GM12878 (cell line): ENCODE measurements around the gene LPIN1. TPM values are rescaled to one million over a fixed set of nuclear protein-coding genes. Genes with fewer than 3 reads are reported as not detected.
A peak's percentile ranks its signal among the peaks of the same experiment; 100 is the strongest.

Experiments
- ATAC-seq: fragments of 200-7000 bp; cut with Tn5 transposase; 3 replicates; pipeline ENCODE4 v1.9.1; 2020; ENCODE audit warnings: mild to moderate bottlenecking, moderate library complexity
- BruUV-seq: library from RNA; stranded (reverse); fragments of 400-500 nt; replicated peaks from 2 replicates; lab custom pipeline; 2021; lab: Mats Ljungman, UMichigan
- CTCF ChIA-PET: fragments of 300-600 bp; sonication (Branson Sonifier 250); formaldehyde crosslinking; extraction: SDS; loops from one replicate; lab custom pipeline; 2021; ENCODE audit warnings: inconsistent platforms; lab: Yijun Ruan, JAX
- POLR2A ChIA-PET: fragments of 350-600 bp; formaldehyde crosslinking; extraction: SDS; loops from one replicate; lab custom pipeline; 2021; ENCODE audit warnings: inconsistent platforms; lab: Charles Lee
- RAD21 ChIA-PET: fragments of 300-600 bp; sonication (Branson Sonifier 250); formaldehyde crosslinking; loops from one replicate; lab custom pipeline; 2023; ENCODE audit warnings: antibody characterized with exemption; ENCODE audit not compliant: unreplicated experiment; lab: Charles Lee
- SMC1A ChIA-PET: fragments of 300-600 bp; sonication (Branson Sonifier 250); formaldehyde crosslinking; loops from one replicate; lab custom pipeline; 2023; ENCODE audit not compliant: unreplicated experiment, uncharacterized antibody; lab: Charles Lee
- DNase-seq: peaks from one replicate; pipeline ENCODE4 v3.0.0-alpha.2; 2011; ENCODE audit warnings: low read depth, low spot score
- FAIRE-seq: peaks from 3 replicates; lab custom pipeline; 2011; peaks lifted over from hg19 to GRCh38; lab: Jason Lieb, UNC
- H2AFZ ChIP-seq: 2 replicates; pipeline ENCODE4 v1.6.0; 2011; ENCODE audit warnings: low read depth, low read length, control low read depth; ENCODE audit not compliant: control insufficient read depth
- H3K27ac ChIP-seq: 2 replicates; pipeline ENCODE4 v1.5.1; 2011; ENCODE audit warnings: control low read depth; ENCODE audit not compliant: control insufficient read depth, insufficient read depth
- H3K27me3 ChIP-seq, 2 experiments: replicated peaks in 1 of 2; 2 replicates each; pipeline versions ENCODE4 v1.6.0 to v1.6.1; 2011; ENCODE audit warnings: low read length in 1 of 2; ENCODE audit not compliant: control insufficient read depth in 2 of 2, insufficient read depth in 2 of 2
- H3K36me3 ChIP-seq, 2 experiments: 2 replicates each; pipeline ENCODE4 v1.5.1; 2011; ENCODE audit warnings: low read length in 1 of 2; ENCODE audit not compliant: control insufficient read depth in 2 of 2, insufficient read depth in 2 of 2
- H3K4me1 ChIP-seq: 2 replicates; pipeline ENCODE4 v1.6.1; 2011; ENCODE audit warnings: mild to moderate bottlenecking, low read length, moderate library complexity, mixed read lengths; ENCODE audit not compliant: control insufficient read depth, insufficient read depth
- H3K4me2 ChIP-seq: 2 replicates; pipeline ENCODE4 v1.6.0; 2011; ENCODE audit warnings: control low read depth; ENCODE audit not compliant: control insufficient read depth, insufficient read depth
- H3K4me3 ChIP-seq: fragments of 200-600 bp; sonication (generic); 2 replicates; pipeline ENCODE4 v1.5.1; 2016
- H3K79me2 ChIP-seq: 2 replicates; pipeline ENCODE4 v1.6.0; 2011; ENCODE audit warnings: low read length; ENCODE audit not compliant: control insufficient read depth, insufficient read depth
- H3K9ac ChIP-seq: 2 replicates; pipeline ENCODE4 v1.8.0; 2011; ENCODE audit warnings: low read length, control low read depth, mixed read lengths; ENCODE audit not compliant: control insufficient read depth, insufficient read depth
- H3K9me3 ChIP-seq: replicated peaks from 3 replicates; pipeline ENCODE4 v1.5.1; 2011; ENCODE audit warnings: mild to moderate bottlenecking, low read length; ENCODE audit not compliant: control insufficient read depth, insufficient read depth
- H4K20me1 ChIP-seq: 2 replicates; pipeline ENCODE4 v1.6.0; 2011; ENCODE audit not compliant: control insufficient read depth, insufficient read depth
- ASH2L ChIP-seq: fragments of 300-600, 200-600 bp; sonication (generic); IDR thresholded peaks from 2 replicates; pipeline ENCODE4 v1.6.1; 2017; ENCODE audit warnings: low read depth, mild to moderate bottlenecking, borderline replicate concordance
- BACH1 ChIP-seq: fragments of 450-650 bp; IDR thresholded peaks from 2 replicates; pipeline ENCODE4 v1.6.1; 2017; ENCODE audit warnings: mild to moderate bottlenecking, borderline replicate concordance
- ESRRA ChIP-seq: IDR thresholded peaks from 2 replicates; pipeline ENCODE4 v1.6.1; 2012; ENCODE audit warnings: mild to moderate bottlenecking, low read length, improper control_type of control experiment
- FOS ChIP-seq: IDR thresholded peaks from 3 replicates; pipeline ENCODE4 v1.6.1; 2011; ENCODE audit warnings: borderline replicate concordance; ENCODE audit not compliant: insufficient read length; ENCODE audit errors: extremely low read depth
- IKZF1 ChIP-seq: fragments of 450-650 bp; conservative IDR thresholded peaks from 2 replicates; pipeline ENCODE4 v1.6.1; 2017; ENCODE audit warnings: antibody characterized with exemption, mild to moderate bottlenecking
- KAT2A ChIP-seq: conservative IDR thresholded peaks from 2 replicates; pipeline ENCODE4 v1.6.1; 2011; ENCODE audit warnings: low read depth, low read length; ENCODE audit not compliant: control insufficient read depth
- NR2C1 ChIP-seq: fragments of 450-650 bp; IDR thresholded peaks from 2 replicates; pipeline ENCODE4 v1.6.1; 2017; ENCODE audit warnings: antibody characterized with exemption, mild to moderate bottlenecking, moderate library complexity
- PAX5 ChIP-seq: IDR thresholded peaks from 2 replicates; pipeline ENCODE4 v1.6.1; 2011; ENCODE audit warnings: low read depth, low read length, borderline replicate concordance
- POLR2A ChIP-seq: IDR thresholded peaks from 2 replicates; pipeline ENCODE4 v1.6.1; 2011; ENCODE audit warnings: low read depth, mild to moderate bottlenecking, low read length
- RAD21 ChIP-seq: IDR thresholded peaks from 2 replicates; pipeline ENCODE4 v1.6.1; 2011; ENCODE audit warnings: mild to moderate bottlenecking, low read depth, low read length, moderate library complexity; ENCODE audit not compliant: insufficient read depth
- RB1 ChIP-seq: fragments of 450-650 bp; formaldehyde crosslinking; IDR thresholded peaks from 2 replicates; pipeline ENCODE4 v1.6.1; 2017; ENCODE audit warnings: mild to moderate bottlenecking, borderline replicate concordance
- SPI1 ChIP-seq: IDR thresholded peaks from 2 replicates; pipeline ENCODE4 v1.6.1; 2011; ENCODE audit warnings: low read depth, mild to moderate bottlenecking, low read length, moderate library complexity, borderline replicate concordance; ENCODE audit not compliant: insufficient read depth
- TARDBP ChIP-seq: IDR thresholded peaks from 2 replicates; pipeline ENCODE4 v1.6.1; 2016; ENCODE audit warnings: borderline replicate concordance
- ZBED1 ChIP-seq: IDR thresholded peaks from 2 replicates; pipeline ENCODE4 v1.6.1; 2016; ENCODE audit warnings: borderline replicate concordance
- WGBS: methylation state at CpG from one replicate; pipeline ENCODE4 v1.1.6; 2016; ENCODE audit warnings: low lambda C conversion rate; ENCODE audit not compliant: insufficient replicate concordance, insufficient coverage; ENCODE audit errors: missing lambda C conversion rate; 5-methylcytosine and 5-hydroxymethylcytosine counted together
- in situ Hi-C: fragments of 300-500 bp; cut with MboI; formaldehyde crosslinking; loops from 9 replicates; pipeline ENCODE4 v1.14.3; 2018; ENCODE audit warnings: mixed read lengths
- intact Hi-C: fragments of 100-400 bp; cut with micrococcal nuclease; formaldehyde crosslinking; loops from one replicate; pipeline ENCODE4 v1.14.2; 2022; ENCODE audit not compliant: unreplicated experiment
- polyA plus RNA-seq, 11 experiments: library from polyadenylated mRNA; depleted of rRNA in 4 of 11; unstranded in 6 of 11; stranded (reverse) in 5 of 11; fragments of >200 nt; fragmentation: Nextera tagmentation in 4 of 11; fragmentation: Illumina TruSeq in 1 of 11; extraction: Ambion mirVana in 4 of 11; extraction: Trizol in 1 of 11; gene quantifications; 1 replicate in 1 of 11; 2 replicates in 10 of 11; pipeline versions ENCODE4 v1.2.1 to v1.2.3, GENCODE V29; 2011 to 2016; ENCODE audit warnings: inconsistent platforms in 2 of 11, missing spikeins in 2 of 11, low read depth in 1 of 11
- total RNA-seq, 4 experiments: library from RNA; depleted of rRNA in 3 of 4; stranded (reverse); fragments of >200 nt in 3 of 4; fragmentation: Illumina TruSeq in 1 of 4; extraction: Trizol in 1 of 4; gene quantifications; 2 replicates each; pipeline versions ENCODE4 v1.2.1 to v1.2.3, GENCODE V29; 2013 to 2021
- TF ChIP-seq, protein P1 (sequence below): IDR thresholded peaks from 2 replicates; pipeline ENCODE4 v1.6.1; 2012; ENCODE audit warnings: mild to moderate bottlenecking, low read depth, low read length
- TF ChIP-seq, protein P2 (sequence below): fragments of 450-650 bp; IDR thresholded peaks from 2 replicates; pipeline ENCODE4 v1.6.1; 2016; ENCODE audit warnings: mild to moderate bottlenecking

Gene LPIN1
- total and polyA plus RNA-seq, 10 of the 15 experiments (the other 5 are each of a cell fraction or from before 2014, with no cell fraction given): 18.8 to 82.5 (median 50.3) TPM

DNA sequence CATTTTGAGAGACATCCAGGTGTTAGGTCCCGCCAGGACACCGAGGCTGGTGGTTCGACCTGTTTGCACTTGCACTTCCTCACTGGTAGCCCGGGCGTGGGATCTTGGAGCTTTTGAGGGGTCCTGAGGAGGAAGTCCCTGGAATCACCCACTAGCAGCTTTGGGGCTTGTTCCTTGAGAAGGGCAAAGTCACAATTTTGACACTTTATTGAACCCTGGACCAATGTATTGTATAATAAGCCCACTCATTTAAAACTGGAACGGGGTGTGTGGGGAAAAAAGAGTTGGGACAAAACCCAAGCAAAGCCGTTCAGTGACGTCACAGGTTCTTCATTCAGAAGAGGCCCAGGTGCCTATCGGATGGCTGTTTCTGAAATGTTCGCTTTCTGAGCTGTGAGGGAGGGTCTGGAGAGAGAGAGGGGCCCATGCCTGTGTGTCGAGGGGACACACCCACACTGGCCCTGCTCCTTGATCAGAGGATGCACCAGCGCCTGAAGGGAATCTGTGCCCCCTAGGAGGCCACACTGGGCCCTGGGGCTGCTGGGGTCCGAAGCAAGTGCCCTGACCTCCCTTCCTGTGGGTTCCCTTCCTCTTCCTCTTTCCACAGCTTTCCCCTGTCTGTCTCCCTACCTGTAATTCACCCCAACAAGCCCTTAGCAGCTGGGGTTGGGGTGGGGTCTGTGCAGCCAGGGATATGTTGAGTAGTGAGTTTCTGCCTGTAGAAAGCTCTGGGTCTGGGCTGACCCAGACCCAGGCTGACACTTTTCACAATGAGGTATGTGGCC, 2.6 kb downstream of the LPIN1 start (continued):
- TF ChIP-seq PAX5: no peak
- TF ChIP-seq ASH2L: no peak
- no peak for TF ChIP-seq ZBED1
- no peak; the same call in 1 of the 2 replicates for TF ChIP-seq BACH1
- peak; percentile 60; the same call in 1 of the 2 replicates for TF ChIP-seq SPI1
- TF ChIP-seq IKZF1: no peak
- TF ChIP-seq FOS: no peak

DNA sequence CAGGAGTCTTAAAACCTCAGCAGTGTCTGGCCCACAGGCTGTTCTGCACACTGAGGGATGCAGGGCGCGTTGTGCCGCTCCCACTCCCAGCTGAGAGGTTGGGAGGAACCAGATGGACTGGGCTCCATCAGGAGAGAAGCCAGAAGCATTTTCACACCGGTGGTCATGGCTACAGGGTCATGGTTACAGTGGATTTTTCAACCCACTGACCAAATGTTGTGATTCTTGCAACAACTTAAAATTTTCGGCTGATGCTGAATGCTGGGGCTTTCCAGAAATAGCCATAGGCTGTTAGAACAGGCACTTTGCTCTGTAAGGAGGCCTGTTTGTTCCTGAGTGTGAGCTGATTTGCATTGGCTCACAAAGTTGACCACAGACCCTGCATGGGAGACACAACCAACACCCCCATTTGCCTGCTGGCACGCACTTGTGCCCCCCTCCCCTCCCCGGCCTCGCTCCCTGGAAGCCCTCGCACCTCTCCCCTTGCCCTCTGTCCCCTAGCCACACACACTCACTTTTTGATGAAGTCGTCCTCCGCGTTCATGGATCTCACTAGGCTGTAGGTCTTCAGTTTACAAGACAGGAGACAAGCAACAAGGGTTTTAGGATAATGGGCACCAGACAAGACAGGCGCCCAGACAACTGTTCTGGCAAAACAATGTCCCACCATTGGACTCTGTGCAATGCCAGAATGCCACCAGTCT, 3.4 kb downstream of the LPIN1 start:
- POLR2A ChIA-PET: interaction anchor here (1.3 to 2.7 kb wide), 4 partner anchors 8 to 28 kb away, joined by 3 to 13 read pairs (median 5); no protein-coding TSS in a partner anchor
- RAD21 ChIA-PET: interaction anchor here (0.5 to 5.6 kb wide), 7 partner anchors 10 to 979 kb away, joined by 3 to 43 read pairs (median 4); no protein-coding TSS in a partner anchor
- TF ChIP-seq, protein P1, sequence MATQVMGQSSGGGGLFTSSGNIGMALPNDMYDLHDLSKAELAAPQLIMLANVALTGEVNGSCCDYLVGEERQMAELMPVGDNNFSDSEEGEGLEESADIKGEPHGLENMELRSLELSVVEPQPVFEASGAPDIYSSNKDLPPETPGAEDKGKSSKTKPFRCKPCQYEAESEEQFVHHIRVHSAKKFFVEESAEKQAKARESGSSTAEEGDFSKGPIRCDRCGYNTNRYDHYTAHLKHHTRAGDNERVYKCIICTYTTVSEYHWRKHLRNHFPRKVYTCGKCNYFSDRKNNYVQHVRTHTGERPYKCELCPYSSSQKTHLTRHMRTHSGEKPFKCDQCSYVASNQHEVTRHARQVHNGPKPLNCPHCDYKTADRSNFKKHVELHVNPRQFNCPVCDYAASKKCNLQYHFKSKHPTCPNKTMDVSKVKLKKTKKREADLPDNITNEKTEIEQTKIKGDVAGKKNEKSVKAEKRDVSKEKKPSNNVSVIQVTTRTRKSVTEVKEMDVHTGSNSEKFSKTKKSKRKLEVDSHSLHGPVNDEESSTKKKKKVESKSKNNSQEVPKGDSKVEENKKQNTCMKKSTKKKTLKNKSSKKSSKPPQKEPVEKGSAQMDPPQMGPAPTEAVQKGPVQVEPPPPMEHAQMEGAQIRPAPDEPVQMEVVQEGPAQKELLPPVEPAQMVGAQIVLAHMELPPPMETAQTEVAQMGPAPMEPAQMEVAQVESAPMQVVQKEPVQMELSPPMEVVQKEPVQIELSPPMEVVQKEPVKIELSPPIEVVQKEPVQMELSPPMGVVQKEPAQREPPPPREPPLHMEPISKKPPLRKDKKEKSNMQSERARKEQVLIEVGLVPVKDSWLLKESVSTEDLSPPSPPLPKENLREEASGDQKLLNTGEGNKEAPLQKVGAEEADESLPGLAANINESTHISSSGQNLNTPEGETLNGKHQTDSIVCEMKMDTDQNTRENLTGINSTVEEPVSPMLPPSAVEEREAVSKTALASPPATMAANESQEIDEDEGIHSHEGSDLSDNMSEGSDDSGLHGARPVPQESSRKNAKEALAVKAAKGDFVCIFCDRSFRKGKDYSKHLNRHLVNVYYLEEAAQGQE: no peak
- TF ChIP-seq, protein P2, sequence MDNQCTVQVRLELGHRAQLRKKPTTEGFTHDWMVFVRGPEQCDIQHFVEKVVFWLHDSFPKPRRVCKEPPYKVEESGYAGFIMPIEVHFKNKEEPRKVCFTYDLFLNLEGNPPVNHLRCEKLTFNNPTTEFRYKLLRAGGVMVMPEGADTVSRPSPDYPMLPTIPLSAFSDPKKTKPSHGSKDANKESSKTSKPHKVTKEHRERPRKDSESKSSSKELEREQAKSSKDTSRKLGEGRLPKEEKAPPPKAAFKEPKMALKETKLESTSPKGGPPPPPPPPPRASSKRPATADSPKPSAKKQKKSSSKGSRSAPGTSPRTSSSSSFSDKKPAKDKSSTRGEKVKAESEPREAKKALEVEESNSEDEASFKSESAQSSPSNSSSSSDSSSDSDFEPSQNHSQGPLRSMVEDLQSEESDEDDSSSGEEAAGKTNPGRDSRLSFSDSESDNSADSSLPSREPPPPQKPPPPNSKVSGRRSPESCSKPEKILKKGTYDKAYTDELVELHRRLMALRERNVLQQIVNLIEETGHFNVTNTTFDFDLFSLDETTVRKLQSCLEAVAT: peak; percentile 60; the same call in 1 of the 2 replicates
- TF ChIP-seq KAT2A (no peak), RB1 (no peak), NR2C1 (no peak), POLR2A (0 out of 2 replicates have a peak, but pooled peaks have one; percentile 32), ESRRA (no peak), RAD21 (no peak), ASH2L (no peak), TARDBP (no peak)

More for the DNA sequence above, 3.4 kb downstream of the LPIN1 start:
- H3K27ac ChIP-seq: peak overlapping the region; percentile 86
- TSS peak; percentile 73 for BruUV-seq
- peak overlapping the region; percentile 80 for H3K9ac ChIP-seq
- H3K27me3 ChIP-seq: no peaks in the 10 kb centered on the region
- ChIA-PET CTCF (interaction anchor here (1.1 to 28.9 kb wide), 7 partner anchors 8 to 61 kb away, joined by 3 to 684 read pairs (median 10); partner anchors contain the start of gene LPIN1), SMC1A (interaction anchor here (1.3 to 16.4 kb wide), 6 partner anchors 7 to 56 kb away, joined by 3 to 222 read pairs (median 12); partner anchors contain the start of gene LPIN1)
- FAIRE-seq: no peak
- no peaks in the 10 kb centered on the region for H3K36me3 ChIP-seq
- intact Hi-C loops (loop anchor here (2.0 to 10.0 kb wide), 3 partner anchors 29 to 935 kb away; partner anchors contain the start of gene PDIA6), in situ Hi-C loops (no loop called here)
- H3K9me3 ChIP-seq: no peaks in the 10 kb centered on the region
- peak overlapping the region; percentile 99 for H3K4me2 ChIP-seq
- H4K20me1 ChIP-seq: no peaks in the 10 kb centered on the region
- 20% methylated on average over 13 of the region's 13 CpGs for WGBS
- DNase-seq: peak; percentile 60
- H3K79me2 ChIP-seq: peaks cover 50% of the 10 kb centered on the region
- ATAC-seq: peak; percentile 33
- H3K4me3 ChIP-seq: peak overlapping the region; percentile 70
- no peak overlapping the region for H2AFZ ChIP-seq
- peaks cover 69% of the 10 kb centered on the region for H3K4me1 ChIP-seq
